ENCODE data around the gene RAP2B.

The RAP2B gene

GRCh38 chr3:153160451-153161137 lies 1.4 kb upstream of the RAP2B start:
- DNase-seq (ENCODE audit: low read depth), result peak; percentile 20

GRCh38 chr3:153161138-153161713 lies 800 bp upstream of the RAP2B start:
- peak; percentile 91 for DNase-seq (ENCODE audit: low read depth)

DNA sequence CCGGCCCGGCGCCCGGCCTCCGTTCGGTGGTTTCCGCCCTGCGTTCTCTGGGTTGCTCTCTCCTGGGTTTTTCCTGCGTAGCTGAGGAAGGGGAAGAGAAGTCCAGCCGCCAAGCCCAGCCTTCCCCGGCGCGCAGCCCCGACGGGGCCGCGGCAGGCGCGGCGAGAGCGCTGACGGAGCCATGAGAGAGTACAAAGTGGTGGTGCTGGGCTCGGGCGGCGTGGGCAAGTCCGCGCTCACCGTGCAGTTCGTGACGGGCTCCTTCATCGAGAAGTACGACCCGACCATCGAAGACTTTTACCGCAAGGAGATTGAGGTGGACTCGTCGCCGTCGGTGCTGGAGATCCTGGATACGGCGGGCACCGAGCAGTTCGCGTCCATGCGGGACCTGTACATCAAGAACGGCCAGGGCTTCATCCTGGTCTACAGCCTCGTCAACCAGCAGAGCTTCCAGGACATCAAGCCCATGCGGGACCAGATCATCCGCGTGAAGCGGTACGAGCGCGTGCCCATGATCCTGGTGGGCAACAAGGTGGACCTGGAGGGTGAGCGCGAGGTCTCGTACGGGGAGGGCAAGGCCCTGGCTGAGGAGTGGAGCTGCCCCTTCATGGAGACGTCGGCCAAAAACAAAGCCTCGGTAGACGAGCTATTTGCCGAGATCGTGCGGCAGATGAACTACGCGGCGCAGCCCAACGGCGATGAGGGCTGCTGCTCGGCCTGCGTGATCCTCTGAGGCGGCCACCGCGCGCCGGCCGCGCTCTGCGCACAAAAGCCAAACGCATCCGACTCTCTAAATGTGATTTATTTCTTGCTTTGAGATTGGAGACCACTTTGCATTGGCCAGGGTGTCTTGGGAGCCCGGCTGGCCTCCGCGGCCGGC lies 727 bp downstream of the RAP2B start:
- no peak for DNase-seq (ENCODE audit: low read depth)

- no peak for DNase-seq (ENCODE audit: low read depth)
These were observed 1.3 kb downstream of the RAP2B start for GRCh38 chr3:153163393-153163724.

DNA sequence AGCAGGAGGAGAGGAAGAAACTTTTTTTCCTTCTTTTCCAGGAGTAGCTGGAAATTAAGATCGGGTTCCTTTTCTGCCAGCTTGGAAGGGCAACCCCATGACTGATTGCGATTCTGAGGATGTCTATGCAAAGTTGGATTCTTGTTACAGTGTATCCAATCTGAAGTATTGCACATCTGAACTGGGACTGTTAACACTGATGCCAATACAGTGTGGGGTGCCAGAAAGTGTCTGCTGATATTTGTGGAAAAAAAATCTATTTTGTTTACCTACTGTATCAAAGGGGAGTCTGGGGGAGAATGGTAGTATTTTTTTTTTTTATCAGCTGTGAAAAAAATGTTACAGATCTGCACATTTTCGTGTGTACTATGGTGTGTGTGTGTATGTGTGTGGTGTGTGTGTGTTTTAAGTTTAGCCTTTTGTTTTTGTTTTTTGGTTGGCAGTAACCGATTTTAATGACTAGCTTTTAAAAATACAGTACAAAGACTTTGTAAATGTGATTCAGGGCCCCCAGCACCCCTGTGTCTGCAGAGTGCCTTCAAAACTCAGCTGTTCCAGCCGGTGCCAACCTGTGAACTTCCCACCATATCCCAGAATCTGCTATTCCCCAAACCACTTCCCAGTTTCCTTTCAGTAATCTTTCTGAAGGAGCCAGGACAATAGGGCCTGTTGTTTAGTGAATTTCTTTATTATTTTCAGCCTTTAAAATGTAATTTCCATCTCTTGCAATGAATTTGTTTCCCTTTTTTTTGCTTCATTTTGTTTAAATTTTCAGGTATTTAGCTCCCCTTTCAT lies 1.9 kb downstream of the RAP2B start:
- DNase-seq (ENCODE audit: low read depth), result no peak

DNA sequence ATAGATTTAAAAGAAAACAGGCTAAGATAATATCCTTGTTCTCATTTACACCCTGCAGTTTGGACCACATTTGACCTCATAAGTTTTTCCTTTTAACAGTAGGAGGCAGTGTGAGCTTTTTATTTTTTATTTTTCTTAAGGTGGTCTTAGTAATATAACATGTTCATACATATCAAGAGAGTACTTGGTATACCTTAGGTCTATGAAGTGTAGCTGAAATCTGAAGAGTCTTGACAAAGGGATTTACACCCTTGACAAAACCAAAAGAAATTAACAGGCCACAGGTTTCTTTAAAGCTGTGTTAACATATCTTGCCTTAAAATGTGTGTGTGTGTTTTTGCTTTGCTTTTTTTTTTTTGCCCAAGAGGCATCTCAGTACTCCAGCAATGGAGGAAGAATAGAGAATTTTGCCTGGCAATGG lies 3.2 kb downstream of the RAP2B start:
- no peak for DNase-seq (ENCODE audit: low read depth)

DNA sequence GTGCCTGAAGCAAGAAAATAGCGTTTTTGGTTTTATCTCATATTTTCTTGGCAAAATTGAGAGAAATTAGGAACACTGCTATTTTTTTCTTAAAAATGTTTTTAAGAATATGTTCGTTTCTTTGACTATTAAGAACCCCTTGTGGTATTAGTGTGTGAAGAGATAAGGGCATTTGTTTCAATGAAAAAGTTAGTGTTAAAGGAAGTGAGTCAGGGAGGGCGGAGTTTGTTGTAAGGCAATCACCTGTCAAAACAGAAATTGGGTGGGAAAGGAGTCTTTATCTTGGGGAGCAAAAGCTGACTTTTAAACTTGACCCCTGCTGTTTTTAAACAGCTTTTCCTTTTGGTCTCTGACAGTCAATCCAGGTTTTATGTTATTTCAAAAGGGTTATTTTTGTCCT lies 4.2 kb downstream of the RAP2B start:
- no peak for DNase-seq (ENCODE audit: low read depth)

DNA sequence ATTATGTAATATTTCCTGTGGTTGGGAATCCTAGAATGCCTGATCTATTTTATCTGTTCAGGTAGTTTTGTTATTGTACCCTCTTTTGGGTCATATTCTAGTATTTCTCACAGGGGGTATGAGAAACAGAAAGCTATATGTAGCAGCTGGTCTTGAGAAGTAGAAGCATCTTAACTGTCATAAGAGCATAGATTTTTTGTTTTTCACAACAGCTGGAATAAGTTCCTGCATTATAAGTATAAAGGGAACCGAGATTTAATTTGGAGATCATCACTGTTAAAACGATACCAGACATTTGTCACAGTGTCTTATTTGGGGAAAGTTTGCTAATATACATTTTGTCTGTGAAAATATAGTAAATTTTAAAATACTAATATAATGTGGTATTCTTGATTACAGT lies 4.8 kb downstream of the RAP2B start:
- no peak for DNase-seq (ENCODE audit: low read depth)

DNA sequence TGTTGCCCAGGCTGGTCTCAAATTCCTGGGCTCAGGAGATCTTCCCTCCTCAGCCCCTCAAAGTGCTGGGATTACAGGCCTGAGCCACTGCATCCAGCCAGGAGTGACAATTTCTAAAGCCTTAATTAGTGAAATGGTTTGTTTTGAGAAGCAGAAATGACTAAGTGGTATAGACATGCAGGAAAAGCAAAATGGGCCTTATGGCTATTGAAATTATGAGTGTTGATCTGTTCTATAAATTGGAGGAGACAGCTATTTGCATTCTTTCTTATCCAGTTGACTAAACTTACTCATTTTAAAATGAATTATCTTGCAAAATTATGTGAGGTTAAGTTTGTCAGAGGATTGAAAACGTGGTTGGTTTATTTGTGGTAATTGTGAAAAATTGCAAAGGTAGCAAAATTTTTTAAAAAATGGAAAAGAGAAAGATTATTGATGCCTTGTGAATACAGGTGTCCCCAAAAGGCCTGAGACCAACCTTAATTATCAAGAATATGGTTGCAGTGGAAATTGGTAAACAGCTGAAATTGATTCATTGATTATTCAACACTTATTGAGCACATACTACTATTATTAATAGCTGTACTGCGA lies 7.9 kb downstream of the RAP2B start:
- no peak for DNase-seq (ENCODE audit: low read depth)

DNA sequence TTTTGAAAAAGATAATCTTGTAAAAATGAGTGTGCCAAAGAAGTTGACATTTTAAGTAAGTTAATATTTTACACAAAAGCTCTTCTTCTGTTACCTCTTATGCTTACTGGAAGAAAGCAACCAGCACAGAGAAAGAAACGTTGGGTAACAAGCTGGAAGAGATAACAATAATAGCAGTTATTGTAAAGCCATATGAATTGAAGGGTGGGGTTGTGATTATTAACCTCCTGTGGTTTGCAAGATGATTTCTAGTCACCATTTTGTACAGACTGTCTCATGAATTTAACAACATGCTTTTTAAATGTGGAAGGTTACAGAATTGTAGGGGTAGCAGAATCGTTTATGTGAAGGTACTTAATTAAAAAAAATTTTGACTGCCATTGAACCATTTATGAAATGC lies 9.2 kb downstream of the RAP2B start:
- DNase-seq (ENCODE audit: low read depth), result no peak

GRCh38 chr3:153171918-153172317 lies 9.9 kb downstream of the RAP2B start:
- no peak for DNase-seq (ENCODE audit: low read depth)

DNA sequence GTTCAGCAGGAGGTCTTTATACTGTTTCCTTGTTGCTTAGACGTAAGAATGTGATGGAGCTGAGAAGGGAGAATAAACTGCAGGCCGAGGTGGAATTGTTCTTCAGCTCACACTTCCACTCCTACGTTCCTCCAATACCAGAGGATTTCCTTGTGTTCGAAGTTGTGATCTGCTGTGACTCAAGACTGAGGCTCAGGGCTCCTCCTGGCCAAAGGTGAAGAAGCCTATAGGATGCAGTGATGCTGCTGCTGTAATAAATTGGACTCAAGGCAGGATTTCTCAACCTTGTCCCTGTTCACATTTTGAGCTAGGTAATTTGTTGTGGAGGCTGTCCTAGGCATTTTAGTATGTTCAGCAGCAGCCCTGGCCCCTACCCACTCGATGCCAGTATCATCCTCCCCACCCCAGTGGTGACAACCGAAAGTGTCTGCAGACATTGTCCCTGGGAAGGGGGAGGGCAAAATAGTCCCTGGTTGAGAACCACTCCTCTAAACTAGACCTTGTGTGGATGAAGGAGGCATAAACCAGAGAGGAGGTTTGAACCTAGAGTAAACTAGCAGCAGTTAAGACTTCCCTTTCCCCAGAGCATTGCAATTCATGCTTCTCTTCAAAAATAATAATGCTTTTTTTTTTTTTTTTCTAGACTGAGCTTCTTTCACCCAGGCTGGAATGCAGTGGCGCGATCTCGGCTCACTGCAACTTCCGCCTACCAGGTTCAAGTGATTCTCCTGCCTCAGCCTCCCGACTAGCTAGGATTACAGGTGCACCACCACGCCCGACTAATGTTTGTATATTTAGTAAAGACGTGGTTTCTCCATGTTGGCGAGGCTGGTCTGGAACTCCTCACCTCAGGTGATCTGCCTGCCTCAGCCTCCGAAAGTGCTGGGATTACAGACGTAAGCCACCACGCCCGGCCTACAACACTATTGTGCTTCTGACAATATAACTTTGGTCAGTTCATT lies 11.1 kb downstream of the RAP2B start:
- no peak for DNase-seq (ENCODE audit: low read depth)

GRCh38 chr3:153173758-153174516 lies 11.9 kb downstream of the RAP2B start:
- no peak for DNase-seq (ENCODE audit: low read depth)

GRCh38 chr3:153176197-153176596 lies 14.2 kb downstream of the RAP2B start:
- no peak for DNase-seq (ENCODE audit: low read depth)

DNA sequence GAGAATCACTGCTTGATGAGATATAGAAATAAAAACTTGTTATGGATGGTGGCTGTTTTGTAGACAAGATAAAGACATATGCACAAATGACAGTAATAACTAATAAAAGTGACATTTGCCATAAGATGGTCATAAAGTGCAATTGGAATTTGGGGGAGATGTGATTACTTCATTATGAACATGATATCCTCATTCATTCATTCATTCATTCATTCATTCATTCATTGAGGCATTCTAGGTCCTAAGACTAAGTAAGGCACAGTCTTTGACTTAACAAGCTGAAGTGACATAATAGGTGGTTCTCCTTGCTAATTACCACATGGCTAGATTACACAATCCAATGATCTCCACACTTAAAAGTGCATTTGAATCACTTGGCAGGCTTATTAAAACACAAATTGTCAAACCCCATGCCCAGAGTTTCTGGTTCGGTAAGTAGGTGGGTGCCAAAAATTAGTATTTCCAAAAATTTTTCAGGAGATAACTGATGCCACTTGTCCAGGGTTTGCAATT lies 18.9 kb downstream of the RAP2B start:
- DNase-seq (ENCODE audit: low read depth), result no peak

GRCh38 chr3:153182501-153183293 lies 20.7 kb downstream of the RAP2B start:
- no peak for DNase-seq (ENCODE audit: low read depth)

DNA sequence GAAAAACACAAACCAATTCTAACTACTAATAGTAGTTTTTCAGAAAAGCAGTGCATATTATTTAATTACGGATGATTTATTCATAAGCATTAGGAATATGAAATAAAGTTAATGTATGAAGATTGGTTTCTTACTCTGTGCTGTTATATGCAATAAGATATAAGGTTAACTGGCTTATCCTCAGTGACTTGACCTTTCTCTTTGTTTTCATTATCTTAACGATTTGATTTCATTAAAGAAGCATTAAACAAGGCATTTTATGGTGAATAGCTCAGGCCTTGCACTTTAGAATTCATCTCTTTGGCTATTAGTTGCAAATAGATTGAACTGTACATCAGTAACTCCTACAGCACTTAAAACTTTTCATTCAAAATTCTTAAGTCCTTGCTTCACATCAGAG lies 28.9 kb downstream of the RAP2B start:
- DNase-seq (ENCODE audit: low read depth), result no peak

DNA sequence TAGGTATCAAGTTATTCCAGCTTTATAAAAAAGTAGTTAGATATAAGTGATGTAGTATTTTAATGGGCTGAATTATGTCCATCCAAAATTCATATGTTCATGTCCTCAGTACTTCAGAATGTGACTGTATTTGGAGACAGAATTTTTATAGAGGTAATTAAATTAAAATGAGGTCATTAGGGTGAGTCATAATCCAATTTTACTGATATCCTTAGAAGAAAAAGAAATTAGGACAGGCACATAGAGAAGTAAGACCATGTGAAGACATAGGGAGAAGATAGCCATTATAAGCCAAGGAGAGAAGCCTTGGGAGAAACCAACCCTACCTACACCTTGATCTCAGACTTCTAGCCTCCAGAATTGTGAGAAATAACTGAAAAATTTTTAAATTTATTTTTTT lies 30.3 kb downstream of the RAP2B start:
- no peak for DNase-seq (ENCODE audit: low read depth)
